Muscle layer of duodenum (tissue), 2 donors: ENCODE measurements around the gene CYTH2.

ENCODE experiments used
- H3K27ac ChIP-seq: one replicate; pipeline ENCODE4 v1.7.0; 2013; ENCODE audit warnings: mild to moderate bottlenecking, low read length
- H3K27me3 ChIP-seq: one replicate; pipeline ENCODE4 v1.7.0; 2013; ENCODE audit warnings: low read depth, mild to moderate bottlenecking, control low read depth, low read length
- H3K36me3 ChIP-seq, 2 donors: one replicate each; pipeline ENCODE4 v1.7.0; 2013; ENCODE audit warnings: low read length in 2 of 2, control low read depth in 1 of 2, mild to moderate bottlenecking in 1 of 2; ENCODE audit not compliant: insufficient read depth in 2 of 2, control insufficient read depth in 1 of 2
- H3K4me1 ChIP-seq, 2 donors: one replicate each; pipeline ENCODE4 v1.7.0; 2013; ENCODE audit warnings: low read length in 2 of 2, mild to moderate bottlenecking in 2 of 2, control low read depth in 1 of 2, moderate library complexity in 1 of 2; ENCODE audit not compliant: insufficient read depth in 2 of 2, control insufficient read depth in 1 of 2
- H3K4me3 ChIP-seq, 2 donors: one replicate each; pipeline ENCODE4 v1.7.0; 2013; ENCODE audit warnings: low read length in 2 of 2, low read depth in 1 of 2, mild to moderate bottlenecking in 1 of 2
- H3K9me3 ChIP-seq, 2 donors: one replicate each; pipeline ENCODE4 v1.7.0; 2013; ENCODE audit warnings: low read length in 2 of 2, control low read depth in 1 of 2, mild to moderate bottlenecking in 1 of 2; ENCODE audit not compliant: control insufficient read depth in 1 of 2
- donor health status: healthy.

Gene CYTH2

GRCh38 chr19:48454150-48454730 is 14.9 kb upstream of the CYTH2 start:
- Histone ChIP-seq H3K4me3 (no peak overlapping the region), H3K36me3 (peaks cover 18 to 60% of the 10 kb centered on the region in 2 donors)

DNA sequence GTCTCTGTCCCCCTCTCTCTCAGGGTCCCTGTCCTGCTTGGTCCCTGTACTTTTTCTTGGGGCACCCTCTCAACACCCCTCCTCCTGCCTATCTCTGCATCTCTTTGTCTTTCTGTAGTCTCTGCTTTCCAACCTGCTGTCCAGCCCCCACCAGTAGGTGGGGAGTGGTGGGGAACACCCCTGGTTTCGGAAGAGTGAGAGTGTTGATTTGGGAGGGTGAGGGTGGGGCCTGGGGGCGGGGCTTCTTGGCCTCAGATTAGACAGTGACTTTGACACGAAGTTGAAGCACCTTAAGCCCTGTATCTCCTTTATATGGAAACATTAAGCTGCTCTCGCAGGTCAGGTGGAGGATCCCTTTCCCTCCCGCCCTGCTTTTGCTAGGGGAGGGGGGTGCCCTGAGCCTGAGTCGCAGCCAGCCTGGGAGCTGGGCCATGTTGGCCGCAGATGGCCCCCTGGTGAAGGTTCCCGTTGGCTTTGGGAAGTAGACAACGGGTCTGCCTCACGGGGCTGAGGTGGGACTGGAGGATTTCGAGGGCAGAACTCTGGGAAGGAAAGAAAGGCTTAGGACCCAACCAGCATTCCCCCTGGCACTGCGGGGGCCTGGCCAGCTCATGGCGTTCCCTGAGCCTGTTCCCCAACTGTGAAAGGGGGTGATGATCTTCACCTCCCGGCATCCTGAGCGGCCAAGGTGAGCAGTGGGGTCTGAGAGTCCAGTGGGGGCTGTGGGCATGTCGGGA is 13.8 kb upstream of the CYTH2 start, which contains the start of gene KCNJ14:
Gene KCNJ14, plus strand, starts transcription at position 404 of the 737 bp plus-strand sequence. CDS start 6,151 bp downstream, outside the sequence.
- Histone ChIP-seq H3K36me3 (peaks cover 14 to 53% of the 10 kb centered on the region in 2 donors), H3K9me3 (no peaks in the 10 kb centered on the region), H3K27me3 (no peaks in the 10 kb centered on the region), H3K27ac (no peak within 1 kb of the TSS), H3K4me1 (no peaks in the 10 kb centered on the region), H3K4me3 (no peak within 1 kb of the TSS)

More at GRCh38 chr19:48454150-48454730, 14.9 kb upstream of the CYTH2 start:
- Histone ChIP-seq H3K27me3 (no peaks in the 10 kb centered on the region), H3K27ac (no peak overlapping the region), H3K9me3 (no peaks in the 10 kb centered on the region), H3K4me1 (no peaks in the 10 kb centered on the region)

GRCh38 chr19:48455908-48456562 is 13.1 kb upstream of the CYTH2 start:
- no peaks in the 10 kb centered on the region for H3K4me1 ChIP-seq
- no peak overlapping the region for H3K27ac ChIP-seq
- H3K9me3 ChIP-seq = no peaks in the 10 kb centered on the region
- H3K4me3 ChIP-seq = no peak overlapping the region
- no peaks in the 10 kb centered on the region for H3K27me3 ChIP-seq
- H3K36me3 ChIP-seq = peaks cover 8 to 46% of the 10 kb centered on the region in 2 donors

DNA sequence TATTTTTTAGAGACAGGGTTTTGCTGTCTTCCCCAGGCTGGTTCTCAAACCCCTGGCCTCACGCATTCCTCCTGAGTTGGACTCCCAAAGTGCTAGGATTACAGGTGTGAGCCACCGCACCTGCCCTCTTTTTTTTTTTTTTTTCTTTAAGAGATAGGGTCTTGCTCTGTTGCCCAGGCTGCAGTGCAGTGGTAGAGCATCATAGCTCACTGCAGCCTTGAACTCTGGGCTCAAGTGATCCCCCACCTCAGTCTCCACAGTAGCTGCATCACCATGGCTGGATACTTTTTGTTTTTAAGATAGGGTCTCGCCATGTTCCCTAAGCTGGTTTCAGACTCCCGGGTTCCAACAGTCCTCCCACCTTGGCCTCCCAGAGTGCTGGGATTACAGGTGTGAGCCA is 12.3 kb upstream of the CYTH2 start:
- Histone ChIP-seq H3K27ac (no peak overlapping the region), H3K36me3 (peaks cover 0 to 38% of the 10 kb centered on the region in 2 donors), H3K4me3 (no peak overlapping the region), H3K9me3 (no peaks in the 10 kb centered on the region), H3K4me1 (no peaks in the 10 kb centered on the region), H3K27me3 (no peaks in the 10 kb centered on the region)

GRCh38 chr19:48458016-48458415 is 11.2 kb upstream of the CYTH2 start:
- Histone ChIP-seq H3K27me3 (no peaks in the 10 kb centered on the region), H3K9me3 (no peaks in the 10 kb centered on the region), H3K27ac (no peak overlapping the region), H3K4me1 (no peaks in the 10 kb centered on the region), H3K4me3 (no peak overlapping the region), H3K36me3 (peaks cover 0 to 30% of the 10 kb centered on the region in 2 donors)

GRCh38 chr19:48461651-48461981 is 7.6 kb upstream of the CYTH2 start:
- Histone ChIP-seq H3K27me3 (no peaks in the 10 kb centered on the region), H3K27ac (no peak overlapping the region), H3K9me3 (no peaks in the 10 kb centered on the region), H3K4me1 (no peaks in the 10 kb centered on the region), H3K36me3 (no peaks in the 10 kb centered on the region), H3K4me3 (no peak overlapping the region)

DNA sequence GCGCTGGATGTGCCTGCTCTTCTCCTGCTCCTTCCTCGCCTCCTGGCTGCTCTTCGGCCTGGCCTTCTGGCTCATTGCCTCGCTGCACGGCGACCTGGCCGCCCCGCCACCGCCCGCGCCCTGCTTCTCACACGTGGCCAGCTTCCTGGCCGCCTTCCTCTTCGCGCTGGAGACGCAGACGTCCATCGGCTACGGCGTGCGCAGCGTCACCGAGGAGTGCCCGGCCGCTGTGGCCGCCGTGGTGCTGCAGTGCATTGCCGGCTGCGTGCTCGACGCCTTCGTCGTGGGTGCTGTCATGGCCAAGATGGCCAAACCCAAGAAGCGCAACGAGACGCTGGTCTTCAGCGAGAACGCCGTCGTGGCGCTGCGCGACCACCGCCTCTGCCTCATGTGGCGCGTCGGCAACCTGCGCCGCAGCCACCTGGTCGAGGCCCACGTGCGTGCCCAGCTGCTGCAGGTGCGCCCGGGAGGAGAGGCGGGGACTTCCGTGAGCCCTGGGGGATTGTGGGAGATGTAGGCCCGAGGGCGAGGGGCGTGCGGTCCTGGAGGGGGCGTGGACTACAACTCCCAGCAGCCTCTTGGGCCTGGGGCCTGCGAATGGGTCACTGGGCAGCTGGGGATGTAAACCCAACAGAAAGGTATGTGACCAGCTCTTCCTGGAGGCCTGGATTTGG is 7.0 kb upstream of the CYTH2 start:
- Histone ChIP-seq H3K4me1 (no peaks in the 10 kb centered on the region), H3K36me3 (no peaks in the 10 kb centered on the region), H3K9me3 (no peaks in the 10 kb centered on the region), H3K4me3 (no peak overlapping the region), H3K27ac (no peak overlapping the region), H3K27me3 (no peaks in the 10 kb centered on the region)

GRCh38 chr19:48465215-48465614 is 4.0 kb upstream of the CYTH2 start:
- Histone ChIP-seq H3K9me3 (no peaks in the 10 kb centered on the region), H3K27me3 (no peaks in the 10 kb centered on the region), H3K36me3 (peaks cover 0 to 4% of the 10 kb centered on the region in 2 donors), H3K4me3 (no peak overlapping the region), H3K27ac (no peak overlapping the region), H3K4me1 (peaks cover 0 to 10% of the 10 kb centered on the region in 2 donors)

DNA sequence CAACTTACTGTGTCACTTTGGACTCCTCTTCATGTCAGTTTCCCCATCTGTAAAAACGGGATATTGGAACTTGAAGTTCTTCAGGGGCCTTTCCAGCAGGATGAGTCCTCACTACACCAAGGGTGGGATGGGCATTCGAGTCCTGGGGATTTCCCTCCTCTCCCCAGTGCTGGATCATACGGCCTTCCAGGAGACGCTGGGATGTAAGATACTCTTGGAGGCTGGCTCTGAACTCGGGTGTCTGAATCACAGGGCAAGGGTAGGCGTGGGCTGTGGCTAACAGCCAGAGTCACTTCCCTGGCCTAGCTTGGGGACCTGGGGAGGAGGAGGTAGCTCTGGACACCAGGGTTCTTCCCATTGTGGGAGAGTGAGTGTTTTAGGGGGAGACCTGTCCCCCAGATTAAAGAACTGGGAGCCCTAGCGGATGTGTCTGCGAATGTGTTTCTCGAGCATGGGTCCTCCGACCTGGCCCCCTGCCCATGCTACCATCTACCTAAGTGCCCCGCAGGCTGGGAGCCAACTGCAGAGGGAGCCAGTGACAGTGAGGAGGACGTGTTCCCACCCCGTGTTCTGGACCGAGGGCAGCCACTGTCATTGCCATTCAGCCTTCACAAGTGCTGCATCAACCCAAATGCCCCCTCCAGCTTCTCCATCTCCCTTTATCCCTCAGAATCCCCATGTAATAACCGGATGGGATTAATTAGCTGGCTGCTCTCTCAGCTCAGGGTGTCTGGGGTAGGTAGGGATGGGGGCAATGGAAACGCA is 2.4 kb upstream of the CYTH2 start:
- H3K9me3 ChIP-seq = no peaks in the 10 kb centered on the region
- no peak overlapping the region for H3K27ac ChIP-seq
- H3K4me1 ChIP-seq = peaks cover 6 to 17% of the 10 kb centered on the region in 2 donors
- no peak overlapping the region for H3K4me3 ChIP-seq
- no peaks in the 10 kb centered on the region for H3K27me3 ChIP-seq
- peaks cover 12 to 19% of the 10 kb centered on the region in 2 donors for H3K36me3 ChIP-seq

GRCh38 chr19:48468772-48469288 is 339 bp upstream of the CYTH2 start:
- peaks cover 30 to 40% of the 10 kb centered on the region in 2 donors for H3K36me3 ChIP-seq
- H3K27me3 ChIP-seq = no peaks in the 10 kb centered on the region
- peaks cover 6 to 17% of the 10 kb centered on the region in 2 donors for H3K4me1 ChIP-seq
- H3K4me3 ChIP-seq = peak overlapping the region; percentile 72 to 94
- H3K27ac ChIP-seq = peak overlapping the region; percentile 60
- H3K9me3 ChIP-seq = no peaks in the 10 kb centered on the region
